Chondrocyte (in vitro differentiated cells): ENCODE results near the gene NPY2R. TPM values are rescaled to one million over a fixed set of nuclear protein-coding genes. Genes with fewer than 3 reads are reported as not detected.

Experiments used
- DNase-seq: peaks from one replicate; pipeline ENCODE4 v3.0.0; 2021; ENCODE audit warnings: mixed read lengths, low spot score
- H3K27ac Mint-ChIP-seq: one replicate; pipeline ENCODE4 v1.8.0; 2021; ENCODE audit warnings: mild to moderate bottlenecking, moderate library complexity, mixed read lengths; ENCODE audit not compliant: unreplicated experiment
- H3K27me3 Mint-ChIP-seq: 2 replicates; pipeline ENCODE4 v1.8.0; 2021; ENCODE audit warnings: low read depth, mixed read lengths
- H3K36me3 Mint-ChIP-seq: 2 replicates; pipeline ENCODE4 v1.8.0; 2021; ENCODE audit warnings: low read depth, mixed read lengths
- H3K4me1 Mint-ChIP-seq: 2 replicates; pipeline ENCODE4 v1.8.0; 2021; ENCODE audit warnings: low read depth, mild to moderate bottlenecking, mixed read lengths
- H3K4me3 Mint-ChIP-seq: one replicate; pipeline ENCODE4 v1.8.0; 2021; ENCODE audit warnings: mild to moderate bottlenecking, moderate library complexity, mixed read lengths; ENCODE audit not compliant: unreplicated experiment
- H3K9me3 Mint-ChIP-seq: 2 replicates; pipeline ENCODE4 v1.8.0; 2021; ENCODE audit warnings: low read depth, mixed read lengths
- CTCF ChIP-seq: fragments of 200-600 bp; sonication (generic); IDR thresholded peaks from 2 replicates; pipeline ENCODE4 v1.5.0; 2021; ENCODE audit warnings: antibody characterized with exemption, mild to moderate bottlenecking, moderate library complexity
- total RNA-seq: library from RNA; stranded (reverse); gene quantifications from 3 replicates; pipeline ENCODE4 v1.2.1, GENCODE V29; 2021

NPY2R gene
- total RNA-seq, 1 donor from 2014 or later = not detected

DNA sequence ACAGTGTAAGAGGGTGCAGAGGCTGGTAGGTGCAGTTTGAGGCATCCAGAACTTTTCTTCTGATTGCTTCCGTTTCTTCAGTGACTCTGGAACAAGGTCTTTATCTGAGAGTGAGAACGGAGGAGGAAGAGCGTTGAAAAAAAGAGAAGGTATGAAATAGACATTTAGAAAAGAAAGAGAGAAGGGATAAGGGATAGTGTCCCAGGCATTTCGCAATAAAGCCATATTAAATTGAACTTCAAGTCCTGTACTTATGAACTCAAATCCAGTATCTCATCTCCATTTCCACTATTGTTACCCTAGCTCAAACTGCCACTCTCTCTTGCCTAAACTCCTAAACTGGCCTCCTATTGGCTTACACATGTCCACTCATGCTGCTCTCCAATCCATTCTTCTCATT, 36.7 kb downstream of the NPY2R start:
- Mint-ChIP-seq H3K36me3 (no peaks in the 10 kb centered on the region), H3K27ac (no peak overlapping the region), H3K9me3 (peaks cover 5% of the 10 kb centered on the region), H3K4me3 (no peak overlapping the region), H3K27me3 (peaks cover 12% of the 10 kb centered on the region), H3K4me1 (no peaks in the 10 kb centered on the region)
- DNase-seq = no peak
- TF ChIP-seq CTCF = no peak

DNA sequence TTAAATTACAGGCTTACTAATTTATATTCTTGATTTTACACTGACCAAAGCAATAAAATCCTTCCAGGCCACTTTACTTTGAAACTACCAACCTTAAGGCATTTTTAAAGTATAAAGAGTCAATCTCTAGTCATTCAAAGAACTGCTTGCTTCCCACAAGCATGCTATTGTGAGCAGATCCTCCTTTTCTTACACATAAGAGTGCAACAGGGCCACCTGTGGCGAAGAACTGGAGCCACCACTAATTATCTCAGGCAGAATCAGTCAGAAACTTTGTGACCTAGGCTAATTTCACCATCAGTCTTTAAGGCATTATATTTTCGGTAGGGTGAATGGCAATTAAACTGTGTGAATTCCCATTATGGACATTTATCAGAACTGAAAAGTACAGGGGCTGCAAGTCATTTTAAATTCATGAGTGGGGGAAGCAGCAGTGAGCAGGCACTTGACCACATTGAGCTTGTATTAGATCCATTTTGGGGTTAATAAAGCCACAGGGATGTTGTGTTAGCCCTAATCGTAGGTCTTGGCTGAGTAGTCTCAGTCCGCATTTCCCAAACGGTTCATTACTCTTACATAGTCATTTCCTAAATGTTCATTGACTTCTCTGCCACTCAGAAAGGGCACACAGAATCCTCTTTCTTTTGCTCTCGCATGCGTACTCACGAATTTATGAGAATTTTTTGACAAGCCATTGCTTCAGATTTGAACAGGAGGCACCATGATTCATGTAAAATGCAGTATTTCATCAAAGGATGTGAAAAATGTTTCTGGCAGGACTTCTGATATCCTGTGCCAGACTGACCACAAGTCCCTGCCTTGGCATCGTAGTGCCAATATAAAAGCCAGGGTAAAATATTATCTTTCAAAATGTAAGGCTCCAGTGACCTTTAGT, 39.8 kb downstream of the NPY2R start:
- H3K27me3 Mint-ChIP-seq = peaks cover 14% of the 10 kb centered on the region
- H3K4me1 Mint-ChIP-seq = no peaks in the 10 kb centered on the region
- H3K4me3 Mint-ChIP-seq = no peak overlapping the region
- no peak for TF ChIP-seq CTCF
- no peaks in the 10 kb centered on the region for H3K9me3 Mint-ChIP-seq
- DNase-seq = no peak
- no peak overlapping the region for H3K27ac Mint-ChIP-seq
- no peaks in the 10 kb centered on the region for H3K36me3 Mint-ChIP-seq

DNA sequence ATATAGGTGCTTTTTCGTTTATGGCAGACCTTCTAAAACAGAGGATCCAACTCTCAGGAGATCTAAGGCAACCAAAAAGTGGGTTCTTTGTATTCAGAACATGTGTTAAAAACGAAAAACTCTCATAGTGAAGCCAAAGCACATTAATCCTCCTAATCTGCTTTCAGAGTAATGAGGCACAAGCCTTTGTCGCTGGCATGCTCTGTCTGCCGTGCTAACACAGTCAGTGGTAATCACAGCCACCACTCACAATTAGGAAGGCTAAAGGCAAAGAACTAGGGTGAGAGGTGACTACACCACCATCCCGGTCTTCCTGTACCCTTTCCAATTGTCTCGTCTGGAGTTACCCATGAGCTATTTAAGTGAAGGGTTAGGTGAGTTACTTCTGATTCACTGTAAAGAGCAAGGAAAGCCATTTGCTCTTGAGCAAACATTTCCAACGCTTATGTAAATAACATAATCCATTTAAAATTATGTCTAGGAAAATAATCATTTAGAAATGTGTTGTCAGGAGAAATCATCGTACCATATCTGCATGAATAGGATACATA, 40.7 kb downstream of the NPY2R start:
- H3K27ac Mint-ChIP-seq = no peak overlapping the region
- DNase-seq = no peak
- H3K36me3 Mint-ChIP-seq = no peaks in the 10 kb centered on the region
- peaks cover 15% of the 10 kb centered on the region for H3K27me3 Mint-ChIP-seq
- H3K4me3 Mint-ChIP-seq = no peak overlapping the region
- H3K4me1 Mint-ChIP-seq = no peaks in the 10 kb centered on the region
- no peak for TF ChIP-seq CTCF
- H3K9me3 Mint-ChIP-seq = no peaks in the 10 kb centered on the region

GRCh38 chr4:155252327-155252726, 43.9 kb downstream of the NPY2R start:
- Mint-ChIP-seq H3K4me1 (no peaks in the 10 kb centered on the region), H3K4me3 (no peak overlapping the region), H3K27ac (no peak overlapping the region), H3K9me3 (no peaks in the 10 kb centered on the region), H3K27me3 (peaks cover 11% of the 10 kb centered on the region), H3K36me3 (no peaks in the 10 kb centered on the region)
- no peak for DNase-seq
- no peak for TF ChIP-seq CTCF

- H3K4me1 Mint-ChIP-seq = no peaks in the 10 kb centered on the region
- no peaks in the 10 kb centered on the region for H3K9me3 Mint-ChIP-seq
- DNase-seq = no peak
- H3K27ac Mint-ChIP-seq = no peak overlapping the region
- TF ChIP-seq CTCF = no peak
- H3K36me3 Mint-ChIP-seq = no peaks in the 10 kb centered on the region
- H3K4me3 Mint-ChIP-seq = no peak overlapping the region
- H3K27me3 Mint-ChIP-seq = peaks cover 14% of the 10 kb centered on the region
Measured at GRCh38 chr4:155263480-155263879, 55.0 kb downstream of the NPY2R start.
